ENCODE data around the gene CNTN1. TPM values are rescaled to one million over a fixed set of nuclear protein-coding genes. Genes with fewer than 3 reads are reported as not detected.

Gene CNTN1
- total and polyA plus RNA-seq, 2 of the 13 experiments (the other 11 are each of a cell fraction or from before 2014, with no cell fraction given): 0.01 to 0.07 TPM

GRCh38 chr12:41039461-41039860 is 347.2 kb downstream of the CNTN1 start:
- H3K27me3 ChIP-seq (ENCODE audit: control insufficient read depth in 1 of 2, insufficient read depth in 2 of 2, low read length in 2 of 2): no peaks in the 10 kb centered on the region
- ATAC-seq (no peak), DNase-seq (ENCODE audit: low spot score) (no peak), FAIRE-seq (no peak)
- no peaks in the 10 kb centered on the region for H3K36me3 ChIP-seq (replicated peaks in 1 of 2; ENCODE audit: control insufficient read depth in 1 of 2, insufficient read depth in 2 of 2, low read length in 2 of 2)
- in situ Hi-C loops (cut with HindIII; ENCODE audit: extremely low pct_ligation_motif_present, low pct_unique_long_range_greater_than_20kb) (no loop called here), intact Hi-C loops (cut with micrococcal nuclease; ENCODE audit: unreplicated experiment) (no loop called here)
- CTCF ChIA-PET (ENCODE audit: low intra/inter-chr PET ratio, low total read pairs): no interaction called here
- no peaks in the 10 kb centered on the region for H3K4me1 ChIP-seq (ENCODE audit: insufficient read depth, low read length)
- H3K4me2 ChIP-seq (ENCODE audit: low read depth, low read length): no peak overlapping the region
- 0 out of 2 replicates have a peak, but pooled peaks cover 3% of the 10 kb centered on the region for H3K9me3 ChIP-seq (ENCODE audit: low read length)
- H3K9ac ChIP-seq (ENCODE audit: insufficient read depth, low read depth, low read length): no peak overlapping the region
- no TSS peak for BruUV-seq (replicated peaks)
- H3K27ac ChIP-seq (ENCODE audit: extremely low read length, insufficient read depth, low read length): no peak overlapping the region
- no peak overlapping the region for H3K4me3 ChIP-seq (replicated peaks in 1 of 3; ENCODE audit: insufficient read depth in 1 of 3, low read depth in 2 of 3, low read length in 3 of 3)
- H3K79me2 ChIP-seq (ENCODE audit: insufficient read depth, low read length): no peaks in the 10 kb centered on the region
- POLR2A ChIA-PET: no interaction called here
- H2AFZ ChIP-seq (ENCODE audit: low read length): no peak overlapping the region
- no peaks in the 10 kb centered on the region for H4K20me1 ChIP-seq (ENCODE audit: insufficient read depth, low read length)
- TF ChIP-seq CHD4 (IDR thresholded peaks at IDR 0.05; ENCODE audit: borderline replicate concordance, low read length) (no peak), ZNF138 (CRISPR knock-in tag; IDR thresholded peaks at IDR 0.05; ENCODE audit: low read depth) (no peak), ZNF589 (CRISPR knock-in tag; conservative IDR thresholded peaks at IDR 0.05) (no peak), ZKSCAN1 (IDR thresholded peaks at IDR 0.05; ENCODE audit: low read length) (no peak), SATB2 (CRISPR knock-in tag; IDR thresholded peaks at IDR 0.05) (no peak), AHR (CRISPR knock-in tag; IDR thresholded peaks at IDR 0.05) (no peak), ZNF264 (CRISPR knock-in tag; IDR thresholded peaks at IDR 0.05) (no peak), ZNF407 (CRISPR knock-in tag; IDR thresholded peaks at IDR 0.05; ENCODE audit: not compliant biosample characterization) (no peak)
- TF ChIP-seq, protein P1, sequence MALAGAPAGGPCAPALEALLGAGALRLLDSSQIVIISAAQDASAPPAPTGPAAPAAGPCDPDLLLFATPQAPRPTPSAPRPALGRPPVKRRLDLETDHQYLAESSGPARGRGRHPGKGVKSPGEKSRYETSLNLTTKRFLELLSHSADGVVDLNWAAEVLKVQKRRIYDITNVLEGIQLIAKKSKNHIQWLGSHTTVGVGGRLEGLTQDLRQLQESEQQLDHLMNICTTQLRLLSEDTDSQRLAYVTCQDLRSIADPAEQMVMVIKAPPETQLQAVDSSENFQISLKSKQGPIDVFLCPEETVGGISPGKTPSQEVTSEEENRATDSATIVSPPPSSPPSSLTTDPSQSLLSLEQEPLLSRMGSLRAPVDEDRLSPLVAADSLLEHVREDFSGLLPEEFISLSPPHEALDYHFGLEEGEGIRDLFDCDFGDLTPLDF (CRISPR knock-in tag; IDR thresholded peaks at IDR 0.05): no peak
- TF ChIP-seq, protein P2, sequence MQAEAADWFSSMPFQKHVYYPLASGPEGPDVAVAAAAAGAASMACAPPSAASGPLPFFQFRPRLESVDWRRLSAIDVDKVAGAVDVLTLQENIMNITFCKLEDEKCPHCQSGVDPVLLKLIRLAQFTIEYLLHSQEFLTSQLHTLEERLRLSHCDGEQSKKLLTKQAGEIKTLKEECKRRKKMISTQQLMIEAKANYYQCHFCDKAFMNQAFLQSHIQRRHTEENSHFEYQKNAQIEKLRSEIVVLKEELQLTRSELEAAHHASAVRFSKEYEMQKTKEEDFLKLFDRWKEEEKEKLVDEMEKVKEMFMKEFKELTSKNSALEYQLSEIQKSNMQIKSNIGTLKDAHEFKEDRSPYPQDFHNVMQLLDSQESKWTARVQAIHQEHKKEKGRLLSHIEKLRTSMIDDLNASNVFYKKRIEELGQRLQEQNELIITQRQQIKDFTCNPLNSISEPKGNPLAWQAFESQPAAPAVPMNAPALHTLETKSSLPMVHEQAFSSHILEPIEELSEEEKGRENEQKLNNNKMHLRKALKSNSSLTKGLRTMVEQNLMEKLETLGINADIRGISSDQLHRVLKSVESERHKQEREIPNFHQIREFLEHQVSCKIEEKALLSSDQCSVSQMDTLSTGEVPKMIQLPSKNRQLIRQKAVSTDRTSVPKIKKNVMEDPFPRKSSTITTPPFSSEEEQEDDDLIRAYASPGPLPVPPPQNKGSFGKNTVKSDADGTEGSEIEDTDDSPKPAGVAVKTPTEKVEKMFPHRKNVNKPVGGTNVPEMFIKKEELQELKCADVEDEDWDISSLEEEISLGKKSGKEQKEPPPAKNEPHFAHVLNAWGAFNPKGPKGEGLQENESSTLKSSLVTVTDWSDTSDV (CRISPR knock-in tag; IDR thresholded peaks at IDR 0.05): no peak

Measured in HepG2 (cell line).